Upper lobe of left lung (tissue), 6 donors: Measurements from ENCODE around the gene GASK1A. TPM values are rescaled to one million over a fixed set of nuclear protein-coding genes. Genes with fewer than 3 reads are reported as not detected.
"Not testable (repeated sequence)": the region's sequence is repeated elsewhere in the genome, so short reads cannot be mapped to it uniquely, and the experiment has no call there.

Experiments used
- ATAC-seq, 2 donors: fragments of 200-7000 bp; cut with Tn5 transposase; one replicate each; pipeline ENCODE4 v1.9.1; 2022; ENCODE audit warnings: mild to moderate bottlenecking in 2 of 2, moderate library complexity in 2 of 2; ENCODE audit not compliant: low FRiP score in 2 of 2
- DNase-seq, 2 donors: peaks; one replicate each; pipeline ENCODE4 v3.0.0-alpha.2; 2019 to 2020
- H3K27ac ChIP-seq, 4 donors: fragments of 200-600 bp; sonication (generic); one replicate each; pipeline ENCODE4 v1.5.1; 2016 to 2019
- H3K27me3 ChIP-seq, 4 donors: fragments of 200-600 bp; sonication (generic); one replicate each; pipeline ENCODE4 v1.5.1; 2017 to 2019
- H3K36me3 ChIP-seq, 4 donors: fragments of 200-600 bp; sonication (generic); one replicate each; pipeline ENCODE4 v1.5.1; 2016 to 2019
- H3K4me1 ChIP-seq, 4 donors: fragments of 200-600 bp; sonication (generic); one replicate each; pipeline ENCODE4 v1.5.1; 2018 to 2019
- H3K4me3 ChIP-seq, 4 donors: fragments of 200-600 bp; sonication (generic); one replicate each; pipeline ENCODE4 v1.5.1; 2017 to 2019; ENCODE audit warnings: mild to moderate bottlenecking in 2 of 4, moderate library complexity in 1 of 4
- H3K9me3 ChIP-seq, 4 donors: fragments of 200-600 bp; sonication (generic); one replicate each; pipeline ENCODE4 v1.5.1; 2018 to 2019
- CTCF ChIP-seq, 6 experiments: fragments of 450-650 bp in 4 of 6; fragments of 200-600 bp in 2 of 6; sonication (generic) in 2 of 6; IDR thresholded peaks; one replicate each; pipeline ENCODE4 v1.5.1; 2016 to 2019; ENCODE audit warnings: antibody characterized with exemption in 6 of 6
- EP300 ChIP-seq, 4 donors: sonication (generic); formaldehyde crosslinking; IDR thresholded peaks; one replicate each; pipeline ENCODE4 v1.5.1; 2017; ENCODE audit warnings: antibody characterized with exemption in 4 of 4, control low read depth in 2 of 4
- POLR2A ChIP-seq, 4 donors: fragments of 450-650 bp; IDR thresholded peaks; one replicate each; pipeline ENCODE4 v1.5.1; 2016 to 2017; ENCODE audit warnings: antibody characterized with exemption in 4 of 4, mild to moderate bottlenecking in 2 of 4
- POLR2AphosphoS5 ChIP-seq, 2 donors: sonication (generic); formaldehyde crosslinking; IDR thresholded peaks; one replicate each; pipeline ENCODE4 v1.5.1; 2017; ENCODE audit warnings: antibody characterized with exemption in 2 of 2
- WGBS, 2 donors: methylation state at CpG; one replicate each; pipeline ENCODE4 v1.1.5; 2017 to 2018; 5-methylcytosine and 5-hydroxymethylcytosine counted together
- total RNA-seq, 6 donors: library from RNA; depleted of rRNA in 4 of 6; stranded (reverse); fragments of >200 nt in 4 of 6; gene quantifications; one replicate each; pipeline versions ENCODE4 v1.1.0 to v1.2.1, GENCODE V29; 2016 to 2021
- donor health status: DM: no; HTN: no; CAD: no; lungs with moderate emphysema.
- donor health status: DM: no; HTN: yes; CAD: no; lungs with severe emphysema.

GASK1A gene
- total RNA-seq, 6 donors from 2014 or later: 2.5 to 9.4 (median 7.7) TPM

- Histone ChIP-seq H3K9me3 (peaks cover 0 to 27% (median 13%) of the 10 kb centered on the region in 4 donors), H3K27me3 (no peaks in the 10 kb centered on the region), H3K36me3 (no peaks in the 10 kb centered on the region), H3K27ac (no peak overlapping the region), H3K4me1 (no peaks in the 10 kb centered on the region), H3K4me3 (no peak overlapping the region)
- TF ChIP-seq POLR2A (IDR thresholded peaks at IDR 0.05) (no peak), EP300 (IDR thresholded peaks at IDR 0.05) (no peak), POLR2AphosphoS5 (IDR thresholded peaks at IDR 0.05) (no peak), CTCF (IDR thresholded peaks at IDR 0.05) (no peak)
- ATAC-seq (peak; percentile 51 to 72), DNase-seq (no peak)
- WGBS, 2 donors: 83 to 87% methylated on average over 3 of the region's 3 CpGs
Observed at GRCh38 chr3:43043071-43043766, 64.1 kb downstream of the GASK1A start.

- WGBS, 2 donors: 88 to 90% methylated on average over 2 of the region's 2 CpGs
Observed at GRCh38 chr3:43043793-43044192, 64.7 kb downstream of the GASK1A start.

GRCh38 chr3:43045079-43045478 is 66.0 kb downstream of the GASK1A start:
- not testable (repeated sequence) for DNase-seq, H3K4me3 ChIP-seq, H3K4me1 ChIP-seq, H3K27ac ChIP-seq, H3K27me3 ChIP-seq, ATAC-seq, H3K36me3 ChIP-seq
- peaks cover 0 to 45% (median 17%) of the 10 kb centered on the region in 4 donors for H3K9me3 ChIP-seq

More at GRCh38 chr3:43043793-43044192, 64.7 kb downstream of the GASK1A start:
- no peak for ATAC-seq
- peaks cover 0 to 33% (median 13%) of the 10 kb centered on the region in 4 donors for H3K9me3 ChIP-seq
- no peak for TF ChIP-seq CTCF (IDR thresholded peaks at IDR 0.05)
- no peak for TF ChIP-seq POLR2AphosphoS5 (IDR thresholded peaks at IDR 0.05)
- TF ChIP-seq POLR2A (IDR thresholded peaks at IDR 0.05): no peak
- no peak for TF ChIP-seq EP300 (IDR thresholded peaks at IDR 0.05)
- H3K4me1 ChIP-seq: no peaks in the 10 kb centered on the region
- H3K27ac ChIP-seq: no peak overlapping the region
- no peaks in the 10 kb centered on the region for H3K27me3 ChIP-seq
- no peak overlapping the region for H3K4me3 ChIP-seq
- H3K36me3 ChIP-seq: no peaks in the 10 kb centered on the region
- DNase-seq: no peak

- ATAC-seq (no peak), DNase-seq (no peak)
- H3K27ac ChIP-seq: no peak overlapping the region
- H3K4me1 ChIP-seq: no peaks in the 10 kb centered on the region
- 29 to 43% methylated on average over 1 of the region's 1 CpG for WGBS, 2 donors
- no peak overlapping the region for H3K4me3 ChIP-seq
- H3K27me3 ChIP-seq: no peaks in the 10 kb centered on the region
- TF ChIP-seq CTCF (IDR thresholded peaks at IDR 0.05): no peak
- TF ChIP-seq POLR2AphosphoS5 (IDR thresholded peaks at IDR 0.05): no peak
- no peak for TF ChIP-seq POLR2A (IDR thresholded peaks at IDR 0.05)
- no peak for TF ChIP-seq EP300 (IDR thresholded peaks at IDR 0.05)
- H3K36me3 ChIP-seq: no peaks in the 10 kb centered on the region
- H3K9me3 ChIP-seq: peaks cover 5 to 50% (median 23%) of the 10 kb centered on the region in 4 donors
Observed at GRCh38 chr3:43046583-43046982, 67.5 kb downstream of the GASK1A start.

GRCh38 chr3:43048470-43048869 is 69.4 kb downstream of the GASK1A start:
- no peak for DNase-seq
- no peak for ATAC-seq
- H3K9me3 ChIP-seq: peaks cover 5 to 50% (median 23%) of the 10 kb centered on the region in 4 donors
- no peak for TF ChIP-seq EP300 (IDR thresholded peaks at IDR 0.05)
- TF ChIP-seq POLR2AphosphoS5 (IDR thresholded peaks at IDR 0.05): no peak
- no peak for TF ChIP-seq POLR2A (IDR thresholded peaks at IDR 0.05)
- no peak for TF ChIP-seq CTCF (IDR thresholded peaks at IDR 0.05)
- no peaks in the 10 kb centered on the region for H3K36me3 ChIP-seq
- H3K4me1 ChIP-seq: no peaks in the 10 kb centered on the region
- H3K27ac ChIP-seq: no peak overlapping the region
- no peak overlapping the region for H3K4me3 ChIP-seq
- no peaks in the 10 kb centered on the region for H3K27me3 ChIP-seq
